Stomach (tissue), 4 donors: ENCODE measurements around the gene COL27A1.

ENCODE experiments used
- CTCF ChIP-seq, 7 experiments: fragments of 450-650 bp in 4 of 7; fragments of 200-600 bp in 3 of 7; sonication (generic) in 3 of 7; IDR thresholded peaks; one replicate each; pipeline ENCODE4 v1.5.1; 2016 to 2019; ENCODE audit warnings: antibody characterized with exemption in 7 of 7, control low read depth in 2 of 7, mild to moderate bottlenecking in 1 of 7
- EP300 ChIP-seq: sonication (generic); formaldehyde crosslinking; IDR thresholded peaks from one replicate; pipeline ENCODE4 v1.6.1; 2017; ENCODE audit warnings: antibody characterized with exemption
- POLR2A ChIP-seq, 4 donors: fragments of 450-650 bp; IDR thresholded peaks; one replicate each; pipeline ENCODE4 v1.6.1; 2016; ENCODE audit warnings: antibody characterized with exemption in 4 of 4, control low read depth in 2 of 4, mild to moderate bottlenecking in 1 of 4, moderate library complexity in 1 of 4
- POLR2AphosphoS5 ChIP-seq, 3 donors: sonication (generic); formaldehyde crosslinking; IDR thresholded peaks; one replicate each; pipeline ENCODE4 v1.6.1; 2016; ENCODE audit warnings: antibody characterized with exemption in 3 of 3

DNA sequence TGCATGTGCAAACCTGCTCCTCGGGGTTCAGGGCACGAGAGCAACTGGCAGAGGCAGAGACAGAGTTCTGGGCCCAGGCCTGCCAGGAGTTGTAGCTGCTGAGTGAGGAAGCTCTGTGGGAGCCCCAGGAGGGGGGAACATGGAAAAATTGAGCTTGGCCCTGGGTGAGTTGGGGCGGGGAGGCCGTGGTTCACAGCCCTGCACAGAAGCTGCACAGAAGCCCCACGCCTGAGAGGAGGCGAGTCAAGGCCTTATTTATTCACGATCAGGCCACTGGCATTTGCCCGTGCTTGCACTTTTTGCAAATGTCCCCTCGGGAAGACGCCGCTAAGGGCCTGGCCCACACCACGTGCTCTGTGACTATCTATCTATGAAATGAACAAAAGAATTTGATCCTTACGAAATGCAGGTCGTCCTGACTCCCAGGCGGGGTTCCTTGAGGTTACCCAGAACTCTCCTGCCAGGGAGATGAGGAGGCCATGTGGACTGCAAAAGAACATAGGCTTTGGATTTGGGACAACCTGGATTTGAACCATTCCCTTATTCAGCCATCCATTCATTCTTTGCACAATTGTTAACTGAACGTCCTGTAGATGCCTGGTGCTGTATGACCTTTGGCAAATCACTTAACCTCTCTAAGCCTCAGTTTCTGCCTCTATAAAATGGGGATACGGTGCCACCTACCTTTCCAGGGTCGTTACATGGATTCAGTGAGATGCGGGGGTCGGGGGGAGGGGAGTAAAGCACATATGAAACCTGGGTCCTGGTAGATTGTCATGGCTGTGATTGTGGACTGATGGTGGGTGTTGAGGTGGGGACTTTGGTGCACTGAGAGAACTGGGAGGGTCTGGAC lies 17.9 kb downstream of the COL27A1 start:
- TF ChIP-seq CTCF (IDR thresholded peaks at IDR 0.05) (no peak), POLR2AphosphoS5 (IDR thresholded peaks at IDR 0.05) (no peak), POLR2A (IDR thresholded peaks at IDR 0.05) (no peak), EP300 (no peak)
